ENCODE measurements around the gene ABLIM2.

Gene ABLIM2

GRCh38 chr4:8044244-8044643 is 114.4 kb downstream of the ABLIM2 start:
- no peak overlapping the region for H3K27ac Mint-ChIP-seq
- H3K27me3 Mint-ChIP-seq (ENCODE audit: low read depth, poor library complexity) = peaks cover 29% of the 10 kb centered on the region
- H3K4me3 Mint-ChIP-seq = peak overlapping the region; percentile 8
- TF ChIP-seq CTCF (IDR thresholded peaks at IDR 0.05) = no peak
- H3K4me1 Mint-ChIP-seq = peaks cover 63% of the 10 kb centered on the region
- no peak for DNase-seq
- H3K9me3 Mint-ChIP-seq = no peaks in the 10 kb centered on the region
- no peaks in the 10 kb centered on the region for H3K36me3 Mint-ChIP-seq (ENCODE audit: low read depth)

DNA sequence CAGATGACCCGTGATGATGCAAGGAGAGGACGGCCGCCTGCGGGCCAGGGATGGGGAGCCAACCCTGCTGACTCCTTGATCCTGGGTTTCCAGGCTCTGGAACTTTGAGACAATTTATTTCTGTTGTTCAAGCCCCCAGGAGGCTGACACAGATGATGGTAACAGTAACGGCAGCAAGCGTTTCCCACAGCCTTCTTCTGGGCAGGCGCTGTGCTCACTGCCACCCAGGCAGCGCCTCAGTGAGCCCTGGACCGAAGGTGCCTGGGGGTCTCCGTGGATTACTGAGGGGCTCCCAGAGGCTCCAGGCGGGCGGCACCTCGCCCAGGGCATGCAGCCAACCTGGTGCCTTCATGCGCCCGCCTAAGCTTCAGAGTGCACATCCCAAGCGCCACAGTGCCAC is 115.0 kb downstream of the ABLIM2 start:
- DNase-seq = no peak
- TF ChIP-seq CTCF (IDR thresholded peaks at IDR 0.05) = no peak
- H3K9me3 Mint-ChIP-seq = no peaks in the 10 kb centered on the region
- peaks cover 67% of the 10 kb centered on the region for H3K4me1 Mint-ChIP-seq
- H3K4me3 Mint-ChIP-seq = no peak overlapping the region
- peaks cover 35% of the 10 kb centered on the region for H3K27me3 Mint-ChIP-seq (ENCODE audit: low read depth, poor library complexity)
- peak overlapping the region; percentile 45 for H3K27ac Mint-ChIP-seq
- no peaks in the 10 kb centered on the region for H3K36me3 Mint-ChIP-seq (ENCODE audit: low read depth)

GRCh38 chr4:8041868-8042267 is 116.7 kb downstream of the ABLIM2 start:
- no peak for DNase-seq
- Mint-ChIP-seq H3K4me3 (no peak overlapping the region), H3K4me1 (peaks cover 59% of the 10 kb centered on the region), H3K27ac (no peak overlapping the region), H3K36me3 (ENCODE audit: low read depth) (no peaks in the 10 kb centered on the region), H3K9me3 (no peaks in the 10 kb centered on the region), H3K27me3 (ENCODE audit: low read depth, poor library complexity) (peaks cover 24% of the 10 kb centered on the region)
- TF ChIP-seq CTCF (IDR thresholded peaks at IDR 0.05) = no peak

- H3K4me1 Mint-ChIP-seq = peaks cover 54% of the 10 kb centered on the region
- H3K27ac Mint-ChIP-seq = no peak overlapping the region
- no peaks in the 10 kb centered on the region for H3K9me3 Mint-ChIP-seq
- no peak for TF ChIP-seq CTCF (IDR thresholded peaks at IDR 0.05)
- no peaks in the 10 kb centered on the region for H3K36me3 Mint-ChIP-seq (ENCODE audit: low read depth)
- peaks cover 19% of the 10 kb centered on the region for H3K27me3 Mint-ChIP-seq (ENCODE audit: low read depth, poor library complexity)
- H3K4me3 Mint-ChIP-seq = no peak overlapping the region
- no peak for DNase-seq
These were observed 117.4 kb downstream of the ABLIM2 start for GRCh38 chr4:8041172-8041571.

GRCh38 chr4:8040607-8041006 is 118.0 kb downstream of the ABLIM2 start:
- Mint-ChIP-seq H3K4me1 (peaks cover 51% of the 10 kb centered on the region), H3K4me3 (no peak overlapping the region), H3K36me3 (ENCODE audit: low read depth) (no peaks in the 10 kb centered on the region), H3K27me3 (ENCODE audit: low read depth, poor library complexity) (peaks cover 18% of the 10 kb centered on the region), H3K9me3 (no peaks in the 10 kb centered on the region), H3K27ac (no peak overlapping the region)
- TF ChIP-seq CTCF (IDR thresholded peaks at IDR 0.05) = no peak
- DNase-seq = no peak

- H3K27ac Mint-ChIP-seq = no peak overlapping the region
- H3K27me3 Mint-ChIP-seq (ENCODE audit: low read depth, poor library complexity) = peaks cover 18% of the 10 kb centered on the region
- DNase-seq = no peak
- no peak for TF ChIP-seq CTCF (IDR thresholded peaks at IDR 0.05)
- peaks cover 53% of the 10 kb centered on the region for H3K4me1 Mint-ChIP-seq
- H3K9me3 Mint-ChIP-seq = no peaks in the 10 kb centered on the region
- H3K4me3 Mint-ChIP-seq = no peak overlapping the region
- H3K36me3 Mint-ChIP-seq (ENCODE audit: low read depth) = no peaks in the 10 kb centered on the region
These were observed 118.8 kb downstream of the ABLIM2 start for GRCh38 chr4:8039853-8040252.
